Spleen (tissue), 7 donors: ENCODE measurements around the gene ZNF738.

Experiments used
- POLR2A ChIP-seq, 3 donors: fragments of 450-650 bp; IDR thresholded peaks; one replicate each; pipeline ENCODE4 v1.5.1; 2017; ENCODE audit warnings: antibody characterized with exemption in 3 of 3, mild to moderate bottlenecking in 1 of 3
- POLR2AphosphoS5 ChIP-seq, 3 donors: sonication (generic); formaldehyde crosslinking; IDR thresholded peaks; one replicate each; pipeline ENCODE4 v1.5.1; 2017; ENCODE audit warnings: antibody characterized with exemption in 3 of 3
- TF ChIP-seq, protein P1 (sequence below), 11 experiments: fragments of 200-600 bp in 7 of 11; fragments of 450-650 bp in 4 of 11; sonication (generic) in 4 of 11; IDR thresholded peaks in 8 of 11; conservative IDR thresholded peaks in 3 of 11; 1 replicate in 7 of 11; 2 replicates in 4 of 11; pipeline versions ENCODE4 v1.4.0 to v1.8.0; 2016 to 2021; ENCODE audit warnings: antibody characterized with exemption in 11 of 11, inconsistent platforms in 4 of 11, mild to moderate bottlenecking in 1 of 11
- donor health status: DM: no; HTN: no; CAD: no; lungs with moderate emphysema.
- donor health status: DM: no; HTN: no; CAD: no.
- donor health status: DM: no; HTN: no; CAD: no.

- TF ChIP-seq, protein P1, sequence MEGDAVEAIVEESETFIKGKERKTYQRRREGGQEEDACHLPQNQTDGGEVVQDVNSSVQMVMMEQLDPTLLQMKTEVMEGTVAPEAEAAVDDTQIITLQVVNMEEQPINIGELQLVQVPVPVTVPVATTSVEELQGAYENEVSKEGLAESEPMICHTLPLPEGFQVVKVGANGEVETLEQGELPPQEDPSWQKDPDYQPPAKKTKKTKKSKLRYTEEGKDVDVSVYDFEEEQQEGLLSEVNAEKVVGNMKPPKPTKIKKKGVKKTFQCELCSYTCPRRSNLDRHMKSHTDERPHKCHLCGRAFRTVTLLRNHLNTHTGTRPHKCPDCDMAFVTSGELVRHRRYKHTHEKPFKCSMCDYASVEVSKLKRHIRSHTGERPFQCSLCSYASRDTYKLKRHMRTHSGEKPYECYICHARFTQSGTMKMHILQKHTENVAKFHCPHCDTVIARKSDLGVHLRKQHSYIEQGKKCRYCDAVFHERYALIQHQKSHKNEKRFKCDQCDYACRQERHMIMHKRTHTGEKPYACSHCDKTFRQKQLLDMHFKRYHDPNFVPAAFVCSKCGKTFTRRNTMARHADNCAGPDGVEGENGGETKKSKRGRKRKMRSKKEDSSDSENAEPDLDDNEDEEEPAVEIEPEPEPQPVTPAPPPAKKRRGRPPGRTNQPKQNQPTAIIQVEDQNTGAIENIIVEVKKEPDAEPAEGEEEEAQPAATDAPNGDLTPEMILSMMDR (IDR thresholded peaks at IDR 0.05 in 8 of 11, conservative IDR thresholded peaks at IDR 0.05 in 3 of 11) = no peak
- TF ChIP-seq POLR2AphosphoS5 (IDR thresholded peaks at IDR 0.05) (no peak), POLR2A (IDR thresholded peaks at IDR 0.05) (no peak)
Measured at GRCh38 chr19:21352830-21353229, 6.0 kb upstream of the ZNF738 start.
